Measurements from ENCODE around the gene POU6F1.

The POU6F1 gene, protein sequence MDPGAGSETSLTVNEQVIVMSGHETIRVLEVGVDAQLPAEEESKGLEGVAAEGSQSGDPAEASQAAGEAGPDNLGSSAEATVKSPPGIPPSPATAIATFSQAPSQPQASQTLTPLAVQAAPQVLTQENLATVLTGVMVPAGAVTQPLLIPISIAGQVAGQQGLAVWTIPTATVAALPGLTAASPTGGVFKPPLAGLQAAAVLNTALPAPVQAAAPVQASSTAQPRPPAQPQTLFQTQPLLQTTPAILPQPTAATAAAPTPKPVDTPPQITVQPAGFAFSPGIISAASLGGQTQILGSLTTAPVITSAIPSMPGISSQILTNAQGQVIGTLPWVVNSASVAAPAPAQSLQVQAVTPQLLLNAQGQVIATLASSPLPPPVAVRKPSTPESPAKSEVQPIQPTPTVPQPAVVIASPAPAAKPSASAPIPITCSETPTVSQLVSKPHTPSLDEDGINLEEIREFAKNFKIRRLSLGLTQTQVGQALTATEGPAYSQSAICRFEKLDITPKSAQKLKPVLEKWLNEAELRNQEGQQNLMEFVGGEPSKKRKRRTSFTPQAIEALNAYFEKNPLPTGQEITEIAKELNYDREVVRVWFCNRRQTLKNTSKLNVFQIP

GRCh38 chr12:51217968-51218606, at the start of gene POU6F1:
POU6F1 (minus strand) TSS chr12:51218062; CDS start chr12:51206836, 11,226 bp downstream.
- Histone ChIP-seq H2AFZ (ENCODE audit: low read length) (peak within 1 kb of the TSS; percentile 92), H3K27me3 (replicated peaks; ENCODE audit: insufficient read depth, low read length) (no peaks in the 10 kb centered on the region), H3K36me3 (replicated peaks; ENCODE audit: insufficient read depth, low read length) (no peaks in the 10 kb centered on the region), H3K4me1 (ENCODE audit: low read length) (0 out of 2 replicates have a peak, but pooled peaks cover 5% of the 10 kb centered on the region), H4K20me1 (ENCODE audit: insufficient read depth, low read length) (no peaks in the 10 kb centered on the region), H3K4me2 (ENCODE audit: low read depth, low read length) (peak within 1 kb of the TSS; percentile 96), H3K27ac (ENCODE audit: low read length) (peak within 1 kb of the TSS; percentile 48; the same call in 1 of the 2 replicates), H3K9me3 (replicated peaks; ENCODE audit: insufficient read depth, low read length) (no peaks in the 10 kb centered on the region), H3F3A (ENCODE audit: insufficient read depth, low read length) (peaks cover 14% of the 10 kb centered on the region), H3K9ac (ENCODE audit: low read length) (peak within 1 kb of the TSS; percentile 77), H3K9me2 (replicated peaks; ENCODE audit: insufficient read depth, low read length) (no peaks in the 10 kb centered on the region), H3K4me3 (ENCODE audit: low read length) (peak within 1 kb of the TSS; percentile 69), H3K79me2 (ENCODE audit: low read length) (no peaks in the 10 kb centered on the region)
- no peak for TF ChIP-seq EZH2phosphoT487 (IDR thresholded peaks at IDR 0.05; ENCODE audit: low read length)
- TF ChIP-seq, protein P1, sequence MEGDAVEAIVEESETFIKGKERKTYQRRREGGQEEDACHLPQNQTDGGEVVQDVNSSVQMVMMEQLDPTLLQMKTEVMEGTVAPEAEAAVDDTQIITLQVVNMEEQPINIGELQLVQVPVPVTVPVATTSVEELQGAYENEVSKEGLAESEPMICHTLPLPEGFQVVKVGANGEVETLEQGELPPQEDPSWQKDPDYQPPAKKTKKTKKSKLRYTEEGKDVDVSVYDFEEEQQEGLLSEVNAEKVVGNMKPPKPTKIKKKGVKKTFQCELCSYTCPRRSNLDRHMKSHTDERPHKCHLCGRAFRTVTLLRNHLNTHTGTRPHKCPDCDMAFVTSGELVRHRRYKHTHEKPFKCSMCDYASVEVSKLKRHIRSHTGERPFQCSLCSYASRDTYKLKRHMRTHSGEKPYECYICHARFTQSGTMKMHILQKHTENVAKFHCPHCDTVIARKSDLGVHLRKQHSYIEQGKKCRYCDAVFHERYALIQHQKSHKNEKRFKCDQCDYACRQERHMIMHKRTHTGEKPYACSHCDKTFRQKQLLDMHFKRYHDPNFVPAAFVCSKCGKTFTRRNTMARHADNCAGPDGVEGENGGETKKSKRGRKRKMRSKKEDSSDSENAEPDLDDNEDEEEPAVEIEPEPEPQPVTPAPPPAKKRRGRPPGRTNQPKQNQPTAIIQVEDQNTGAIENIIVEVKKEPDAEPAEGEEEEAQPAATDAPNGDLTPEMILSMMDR (IDR thresholded peaks at IDR 0.05; ENCODE audit: low read length): peak; percentile 56
- DNase-seq: peak; percentile 84

DNA sequence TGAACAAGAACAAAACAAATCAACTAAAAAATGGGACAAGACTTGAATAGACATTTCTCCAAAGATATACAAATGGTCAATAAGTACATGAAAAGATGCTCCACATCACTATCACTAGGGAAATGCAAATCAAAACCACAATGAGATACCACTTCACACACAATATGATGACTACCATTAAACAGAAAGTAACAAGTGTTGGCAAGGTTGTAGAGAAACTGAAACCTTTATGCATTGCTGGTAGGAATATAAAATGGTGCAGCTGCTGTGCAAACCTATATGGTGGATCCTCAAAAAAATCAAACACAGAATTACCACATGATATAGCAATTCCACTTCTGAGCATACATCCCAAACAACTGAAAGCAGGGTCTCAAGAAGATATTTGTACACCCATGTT, 47.2 kb upstream of the POU6F1 start:
- Histone ChIP-seq H3K27ac (ENCODE audit: low read length) (no peak overlapping the region), H3K79me2 (ENCODE audit: low read length) (no peaks in the 10 kb centered on the region), H3K9me2 (replicated peaks; ENCODE audit: insufficient read depth, low read length) (no peaks in the 10 kb centered on the region), H3K9me3 (replicated peaks; ENCODE audit: insufficient read depth, low read length) (no peaks in the 10 kb centered on the region), H2AFZ (ENCODE audit: low read length) (no peak overlapping the region), H3K4me3 (ENCODE audit: low read length) (no peak overlapping the region), H3K36me3 (replicated peaks; ENCODE audit: insufficient read depth, low read length) (no peaks in the 10 kb centered on the region), H3K9ac (ENCODE audit: low read length) (no peak overlapping the region), H4K20me1 (ENCODE audit: insufficient read depth, low read length) (no peaks in the 10 kb centered on the region), H3F3A (ENCODE audit: insufficient read depth, low read length) (no peaks in the 10 kb centered on the region), H3K27me3 (replicated peaks; ENCODE audit: insufficient read depth, low read length) (peaks cover 4% of the 10 kb centered on the region; the same call in 1 of the 2 replicates), H3K4me1 (ENCODE audit: low read length) (peaks cover 5% of the 10 kb centered on the region), H3K4me2 (ENCODE audit: low read depth, low read length) (peak overlapping the region; percentile 35)
- peak; percentile 72 for DNase-seq
- TF ChIP-seq, protein P1 (IDR thresholded peaks at IDR 0.05; ENCODE audit: low read length): no peak
- TF ChIP-seq EZH2phosphoT487 (IDR thresholded peaks at IDR 0.05; ENCODE audit: low read length) (no peak), EZH2 (optimal IDR thresholded peaks at IDR 0.05; ENCODE audit: low read depth, low read length) (no peak)

DNA sequence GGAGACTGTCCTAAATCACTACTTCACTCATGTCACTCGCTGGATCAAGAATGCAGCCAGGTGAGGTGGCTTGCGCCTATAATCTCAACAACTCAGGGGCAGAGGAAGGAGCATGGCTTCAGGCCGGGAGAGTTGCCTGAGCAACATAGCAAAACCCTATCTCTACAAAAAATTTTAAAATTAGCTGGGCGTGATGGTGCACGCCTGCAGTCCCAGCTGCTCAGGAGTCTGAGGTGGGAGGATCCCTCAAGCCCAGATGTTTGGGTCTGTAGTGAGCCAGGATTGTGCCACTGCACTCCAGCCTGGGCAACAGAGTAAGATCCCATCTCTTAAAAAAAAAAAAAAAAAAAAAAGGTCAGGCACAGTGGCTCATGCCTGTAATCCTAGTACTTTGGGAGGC, 46.4 kb upstream of the POU6F1 start:
- Histone ChIP-seq H3K79me2 (ENCODE audit: low read length) (no peaks in the 10 kb centered on the region), H3K9ac (ENCODE audit: low read length) (no peak overlapping the region), H3F3A (ENCODE audit: insufficient read depth, low read length) (no peaks in the 10 kb centered on the region), H3K27me3 (replicated peaks; ENCODE audit: insufficient read depth, low read length) (peaks cover 4% of the 10 kb centered on the region; the same call in 1 of the 2 replicates), H3K27ac (ENCODE audit: low read length) (no peak overlapping the region), H3K36me3 (replicated peaks; ENCODE audit: insufficient read depth, low read length) (no peaks in the 10 kb centered on the region), H3K9me2 (replicated peaks; ENCODE audit: insufficient read depth, low read length) (no peaks in the 10 kb centered on the region), H3K4me3 (ENCODE audit: low read length) (no peak overlapping the region), H3K4me2 (ENCODE audit: low read depth, low read length) (no peak overlapping the region), H3K9me3 (replicated peaks; ENCODE audit: insufficient read depth, low read length) (no peaks in the 10 kb centered on the region), H4K20me1 (ENCODE audit: insufficient read depth, low read length) (no peaks in the 10 kb centered on the region), H3K4me1 (ENCODE audit: low read length) (peaks cover 5% of the 10 kb centered on the region), H2AFZ (ENCODE audit: low read length) (no peak overlapping the region)
- TF ChIP-seq EZH2phosphoT487 (IDR thresholded peaks at IDR 0.05; ENCODE audit: low read length) (no peak), EZH2 (optimal IDR thresholded peaks at IDR 0.05; ENCODE audit: low read depth, low read length) (no peak)
- TF ChIP-seq, protein P1 (IDR thresholded peaks at IDR 0.05; ENCODE audit: low read length): no peak
- DNase-seq: no peak

All from MM.1S (cell line).